ENCODE data around the gene TKFC. TPM values are rescaled to one million over a fixed set of nuclear protein-coding genes. Genes with fewer than 3 reads are reported as not detected.

TKFC gene
- polyA plus RNA-seq, 4 donors = 240 to 1,038 (median 445) TPM

DNA sequence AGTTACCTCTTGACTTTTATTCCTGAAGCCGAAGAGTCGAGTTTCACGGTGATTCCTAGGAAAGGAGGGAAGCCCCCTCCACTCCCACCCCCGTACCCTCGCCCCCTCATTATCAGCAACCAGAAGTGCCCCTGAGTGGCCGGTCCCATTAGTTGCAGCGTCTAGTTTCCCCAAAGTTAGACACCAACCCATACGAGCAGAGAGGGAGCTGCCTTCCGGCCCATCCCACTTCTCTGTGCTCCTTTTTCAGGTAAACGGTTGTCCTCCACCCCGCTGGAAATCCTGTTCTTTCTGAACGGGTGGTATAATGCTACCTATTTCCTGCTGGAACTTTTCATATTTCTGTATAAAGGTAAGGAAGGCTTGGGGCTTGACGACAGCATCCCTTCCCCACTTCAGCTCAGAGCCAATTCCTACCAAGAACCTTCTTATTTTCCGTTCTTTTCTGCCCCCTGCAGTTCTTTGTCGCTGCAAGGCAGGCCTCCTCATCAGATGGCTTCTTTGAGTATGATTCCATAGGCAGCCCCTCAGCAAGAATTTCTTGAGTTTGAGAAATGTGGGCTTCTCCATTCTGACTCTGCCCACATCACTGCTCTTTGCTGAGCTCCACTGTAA is 60.1 kb downstream of the TKFC start:
- Histone ChIP-seq H3K27ac (ENCODE audit: low read depth in 1 of 3, low read length in 2 of 3) (peak overlapping the region in 2 of 3 donors; percentile 51 to 71), H3K9me3 (ENCODE audit: control insufficient read depth in 2 of 2, insufficient read depth in 1 of 2, low read depth in 1 of 2, low read length in 1 of 2) (no peaks in the 10 kb centered on the region), H3K36me3 (ENCODE audit: control insufficient read depth in 3 of 3, insufficient read depth in 2 of 3, low read depth in 1 of 3, low read length in 3 of 3) (peaks cover 0 to 27% (median 5%) of the 10 kb centered on the region in 3 donors), H3K27me3 (ENCODE audit: control insufficient read depth in 3 of 3, insufficient read depth in 3 of 3, low read length in 3 of 3) (no peaks in the 10 kb centered on the region), H3K4me1 (ENCODE audit: control insufficient read depth in 3 of 3, insufficient read depth in 2 of 3, low read depth in 1 of 3, low read length in 2 of 3) (peaks cover 0 to 13% (median 3%) of the 10 kb centered on the region in 3 donors), H3K4me3 (ENCODE audit: low read depth in 1 of 3, low read length in 3 of 3) (peak overlapping the region; percentile 52 to 66 (median 65))
- 2 to 6% (median 3%) methylated on average over 15 of the region's 15 CpGs for WGBS, 3 donors
- DNase-seq (peak; percentile 20 to 48), FAIRE-seq (no peak)

Other genes starting within 250 kb of the TKFC start
- 1 to 10 TPM in 1 of 4 donors, under 1 TPM in 3; 0.22 to 1.0 (median 0.86) TPM for gene CD5, start 230.7 kb upstream of the TKFC start, polyA plus RNA-seq
- 10 to 100 TPM; 17.8 to 40.4 (median 30.9) TPM for gene VPS37C, start 171.8 kb upstream of the TKFC start, polyA plus RNA-seq
- 10 to 100 TPM in 2 of 4 donors, 1 to 10 TPM in 1, under 1 TPM in 1; 0.47 to 86.2 (median 8.5) TPM for gene PGA3, start 129.7 kb upstream of the TKFC start, polyA plus RNA-seq
- gene PGA4, start 110.9 kb upstream of the TKFC start, polyA plus RNA-seq = 10 to 100 TPM in 1 of 4 donors, 1 to 10 TPM in 3; 5.4 to 49.3 (median 6.6) TPM
- 1 to 10 TPM in 1 of 4 donors, under 1 TPM in 3; 0.43 to 3.8 (median 0.72) TPM for gene PGA5, start 92.1 kb upstream of the TKFC start, polyA plus RNA-seq
- 1 to 10 TPM in 3 of 4 donors, under 1 TPM in 1; 0.67 to 3.2 (median 2.1) TPM for gene VWCE, start 37.9 kb upstream of the TKFC start, polyA plus RNA-seq
- gene DDB1, start 123 bp upstream of the TKFC start, polyA plus RNA-seq = 100 to 1,000 TPM; 137 to 165 (median 153) TPM
- 10 to 100 TPM; 30.8 to 48.4 (median 32.0) TPM for gene CYB561A3, start 28.7 kb downstream of the TKFC start, polyA plus RNA-seq
- gene TMEM138, start 29.1 kb downstream of the TKFC start, polyA plus RNA-seq = 10 to 100 TPM; 24.9 to 48.3 (median 38.7) TPM
- gene TMEM216, start 59.4 kb downstream of the TKFC start, polyA plus RNA-seq = 10 to 100 TPM; 10.1 to 28.9 (median 13.5) TPM
- gene CPSF7, start 96.7 kb downstream of the TKFC start, polyA plus RNA-seq = 10 to 100 TPM; 30.3 to 91.3 (median 47.7) TPM
- gene SDHAF2, start 96.9 kb downstream of the TKFC start, polyA plus RNA-seq = 10 to 100 TPM; 43.9 to 63.0 (median 52.1) TPM
- 1 to 10 TPM in 1 of 4 donors, under 1 TPM in 2, not detected in 1; 0.22 to 2.6 (median 0.53) TPM for gene LRRC10B, start 175.5 kb downstream of the TKFC start, polyA plus RNA-seq
- 10 to 100 TPM in 1 of 4 donors, 1 to 10 TPM in 1, under 1 TPM in 2; 0.81 to 12.2 (median 3.0) TPM for gene SYT7, start 247.8 kb downstream of the TKFC start, polyA plus RNA-seq